ENCODE results near the gene CNTNAP2. TPM values are rescaled to one million over a fixed set of nuclear protein-coding genes. Genes with fewer than 3 reads are reported as not detected.

Gene CNTNAP2
- total RNA-seq, 4 donors from 2014 or later, result 0.25 to 0.89 (median 0.30) TPM; not detected in 1

- H3K4me1 ChIP-seq, result no peaks in the 10 kb centered on the region
- H3K36me3 ChIP-seq, result no peaks in the 10 kb centered on the region
- WGBS, result 73% methylated on average over 2 of the region's 2 CpGs
- H3K27ac ChIP-seq, result no peak overlapping the region
- H3K27me3 ChIP-seq, result no peaks in the 10 kb centered on the region
- no peak for TF ChIP-seq POLR2AphosphoS5 (IDR thresholded peaks at IDR 0.05)
- no peak for TF ChIP-seq POLR2A (IDR thresholded peaks at IDR 0.05)
- no peak for TF ChIP-seq CTCF (IDR thresholded peaks at IDR 0.05)
- TF ChIP-seq EP300 (IDR thresholded peaks at IDR 0.05), result no peak
- H3K4me3 ChIP-seq, result no peak overlapping the region
- no peak for DNase-seq (ENCODE audit: low spot score in 2 of 2)
- H3K9me3 ChIP-seq, result no peaks in the 10 kb centered on the region
Measured at GRCh38 chr7:146366938-146367337, 250.3 kb downstream of the CNTNAP2 start.

- 91% methylated on average over 9 of the region's 9 CpGs for WGBS
- TF ChIP-seq CTCF (IDR thresholded peaks at IDR 0.05), result no peak
- no peak for TF ChIP-seq POLR2AphosphoS5 (IDR thresholded peaks at IDR 0.05)
- no peak for TF ChIP-seq EP300 (IDR thresholded peaks at IDR 0.05)
- TF ChIP-seq POLR2A (IDR thresholded peaks at IDR 0.05), result no peak
- no peak overlapping the region for H3K4me3 ChIP-seq
- H3K9me3 ChIP-seq, result no peaks in the 10 kb centered on the region
- no peaks in the 10 kb centered on the region for H3K4me1 ChIP-seq
- H3K27me3 ChIP-seq, result no peaks in the 10 kb centered on the region
- DNase-seq (ENCODE audit: low spot score in 2 of 2), result no peak
- no peak overlapping the region for H3K27ac ChIP-seq
- no peaks in the 10 kb centered on the region for H3K36me3 ChIP-seq
Measured at GRCh38 chr7:146370171-146370570, 253.6 kb downstream of the CNTNAP2 start.

GRCh38 chr7:146375170-146375569 lies 258.6 kb downstream of the CNTNAP2 start:
- Histone ChIP-seq H3K27me3 (no peaks in the 10 kb centered on the region), H3K4me1 (no peaks in the 10 kb centered on the region), H3K9me3 (no peaks in the 10 kb centered on the region), H3K4me3 (no peak overlapping the region), H3K36me3 (no peaks in the 10 kb centered on the region), H3K27ac (no peak overlapping the region)
- DNase-seq (ENCODE audit: low spot score in 2 of 2), result no peak
- TF ChIP-seq POLR2AphosphoS5 (IDR thresholded peaks at IDR 0.05), result no peak
- TF ChIP-seq EP300 (IDR thresholded peaks at IDR 0.05), result no peak
- no peak for TF ChIP-seq POLR2A (IDR thresholded peaks at IDR 0.05)
- TF ChIP-seq CTCF (IDR thresholded peaks at IDR 0.05), result no peak
- WGBS, result 28% methylated on average over 2 of the region's 2 CpGs

GRCh38 chr7:146378196-146378595 lies 261.6 kb downstream of the CNTNAP2 start:
- Histone ChIP-seq H3K36me3 (no peaks in the 10 kb centered on the region), H3K27ac (no peak overlapping the region), H3K4me3 (no peak overlapping the region), H3K9me3 (no peaks in the 10 kb centered on the region), H3K27me3 (no peaks in the 10 kb centered on the region), H3K4me1 (no peaks in the 10 kb centered on the region)
- DNase-seq (ENCODE audit: low spot score in 2 of 2), result no peak
- no peak for TF ChIP-seq EP300 (IDR thresholded peaks at IDR 0.05)
- no peak for TF ChIP-seq POLR2AphosphoS5 (IDR thresholded peaks at IDR 0.05)
- no peak for TF ChIP-seq POLR2A (IDR thresholded peaks at IDR 0.05)
- no peak for TF ChIP-seq CTCF (IDR thresholded peaks at IDR 0.05)
- WGBS, result 90% methylated on average over 2 of the region's 2 CpGs

- WGBS, result 61% methylated on average over 1 of the region's 1 CpG
- DNase-seq (ENCODE audit: low spot score in 2 of 2), result no peak
- H3K36me3 ChIP-seq, result no peaks in the 10 kb centered on the region
- H3K4me1 ChIP-seq, result no peaks in the 10 kb centered on the region
- TF ChIP-seq POLR2A (IDR thresholded peaks at IDR 0.05), result no peak
- TF ChIP-seq CTCF (IDR thresholded peaks at IDR 0.05), result no peak
- no peak for TF ChIP-seq POLR2AphosphoS5 (IDR thresholded peaks at IDR 0.05)
- no peak for TF ChIP-seq EP300 (IDR thresholded peaks at IDR 0.05)
- H3K27ac ChIP-seq, result no peak overlapping the region
- H3K9me3 ChIP-seq, result no peaks in the 10 kb centered on the region
- no peak overlapping the region for H3K4me3 ChIP-seq
- no peaks in the 10 kb centered on the region for H3K27me3 ChIP-seq
Measured at GRCh38 chr7:146387140-146387539, 270.5 kb downstream of the CNTNAP2 start.

All from suprapubic skin (tissue), 4 donors.